Adipocyte (in vitro differentiated cells): ENCODE measurements around the gene LRRTM4.
"Not testable (repeated sequence)": the region's sequence is repeated elsewhere in the genome, so short reads cannot be mapped to it uniquely, and the experiment has no call there.

Experiments used
- DNase-seq: peaks from one replicate; pipeline ENCODE4 v3.0.0-alpha.2; 2015; ENCODE audit warnings: low read depth
- H3K27me3 ChIP-seq: replicated peaks from 2 replicates; pipeline ENCODE4 v1.7.0; 2013; ENCODE audit warnings: mild to moderate bottlenecking, low read length, moderate library complexity; ENCODE audit not compliant: control insufficient read depth, insufficient read depth
- H3K36me3 ChIP-seq: 2 replicates; pipeline ENCODE4 v1.7.0; 2013; ENCODE audit warnings: low read length, mild to moderate bottlenecking, moderate library complexity; ENCODE audit not compliant: control insufficient read depth, insufficient read depth, severe bottlenecking
- H3K4me1 ChIP-seq: 2 replicates; pipeline ENCODE4 v1.7.0; 2013; ENCODE audit warnings: mild to moderate bottlenecking, low read length, moderate library complexity; ENCODE audit not compliant: control insufficient read depth, insufficient read depth
- H3K4me3 ChIP-seq: 2 replicates; pipeline ENCODE4 v1.7.0; 2013; ENCODE audit warnings: mild to moderate bottlenecking, low read length, moderate library complexity
- H3K9ac ChIP-seq: 2 replicates; pipeline ENCODE4 v1.7.0; 2013; ENCODE audit warnings: mild to moderate bottlenecking, low read length, moderate library complexity
- H3K9me3 ChIP-seq: 2 replicates; pipeline ENCODE4 v1.7.0; 2013; ENCODE audit warnings: mild to moderate bottlenecking, low read length, moderate library complexity; ENCODE audit not compliant: control insufficient read depth

The LRRTM4 gene

GRCh38 chr2:77086051-77086450 is 436.1 kb downstream of the LRRTM4 start:
- Histone ChIP-seq H3K4me3 (no peak overlapping the region), H3K9me3 (no peaks in the 10 kb centered on the region), H3K4me1 (no peaks in the 10 kb centered on the region), H3K36me3 (no peaks in the 10 kb centered on the region), H3K9ac (no peak overlapping the region), H3K27me3 (no peaks in the 10 kb centered on the region)
- DNase-seq: no peak

GRCh38 chr2:77085561-77085960 is 436.6 kb downstream of the LRRTM4 start:
- Histone ChIP-seq H3K9ac (no peak overlapping the region), H3K9me3 (no peaks in the 10 kb centered on the region), H3K36me3 (no peaks in the 10 kb centered on the region), H3K27me3 (no peaks in the 10 kb centered on the region), H3K4me1 (no peaks in the 10 kb centered on the region), H3K4me3 (no peak overlapping the region)
- DNase-seq: no peak

GRCh38 chr2:77081597-77081996 is 440.6 kb downstream of the LRRTM4 start:
- no peak overlapping the region for H3K4me3 ChIP-seq
- no peaks in the 10 kb centered on the region for H3K27me3 ChIP-seq
- H3K9me3 ChIP-seq: no peaks in the 10 kb centered on the region
- no peak for DNase-seq
- no peak overlapping the region for H3K9ac ChIP-seq
- H3K4me1 ChIP-seq: no peaks in the 10 kb centered on the region
- no peaks in the 10 kb centered on the region for H3K36me3 ChIP-seq

GRCh38 chr2:77064324-77064723 is 457.9 kb downstream of the LRRTM4 start:
- H3K36me3 ChIP-seq: no peaks in the 10 kb centered on the region
- no peak for DNase-seq
- H3K27me3 ChIP-seq: no peaks in the 10 kb centered on the region

GRCh38 chr2:77054938-77055337 is 467.2 kb downstream of the LRRTM4 start:
- H3K9me3 ChIP-seq: no peaks in the 10 kb centered on the region
- H3K27me3 ChIP-seq: no peaks in the 10 kb centered on the region
- no peaks in the 10 kb centered on the region for H3K36me3 ChIP-seq
- H3K4me1 ChIP-seq: no peaks in the 10 kb centered on the region
- no peak overlapping the region for H3K4me3 ChIP-seq
- no peak overlapping the region for H3K9ac ChIP-seq
- DNase-seq: no peak

More at GRCh38 chr2:77064324-77064723, 457.9 kb downstream of the LRRTM4 start:
- Histone ChIP-seq H3K9ac (no peak overlapping the region), H3K9me3 (peaks cover 8% of the 10 kb centered on the region), H3K4me3 (no peak overlapping the region), H3K4me1 (no peaks in the 10 kb centered on the region)

GRCh38 chr2:77046339-77046738 is 475.8 kb downstream of the LRRTM4 start:
- no peak overlapping the region for H3K4me3 ChIP-seq
- H3K4me1 ChIP-seq: no peaks in the 10 kb centered on the region
- no peak for DNase-seq
- H3K27me3 ChIP-seq: no peaks in the 10 kb centered on the region
- H3K9ac ChIP-seq: no peak overlapping the region
- H3K36me3 ChIP-seq: no peaks in the 10 kb centered on the region
- no peaks in the 10 kb centered on the region for H3K9me3 ChIP-seq

GRCh38 chr2:77045456-77045855 is 476.7 kb downstream of the LRRTM4 start:
- not testable (repeated sequence) for H3K36me3 ChIP-seq, H3K9ac ChIP-seq, H3K4me3 ChIP-seq, H3K4me1 ChIP-seq, H3K27me3 ChIP-seq, DNase-seq, H3K9me3 ChIP-seq

- H3K27me3 ChIP-seq: no peaks in the 10 kb centered on the region
- DNase-seq: no peak
- no peaks in the 10 kb centered on the region for H3K36me3 ChIP-seq
- no peaks in the 10 kb centered on the region for H3K4me1 ChIP-seq
- H3K9me3 ChIP-seq: no peaks in the 10 kb centered on the region
- H3K4me3 ChIP-seq: no peak overlapping the region
- H3K9ac ChIP-seq: no peak overlapping the region
Observed at GRCh38 chr2:77034445-77034844, 487.7 kb downstream of the LRRTM4 start.

- H3K9ac ChIP-seq, H3K9me3 ChIP-seq, DNase-seq, H3K36me3 ChIP-seq, H3K27me3 ChIP-seq, H3K4me1 ChIP-seq, H3K4me3 ChIP-seq: not testable (repeated sequence)
Observed at GRCh38 chr2:77029237-77029636, 492.9 kb downstream of the LRRTM4 start.

- H3K9ac ChIP-seq: no peak overlapping the region
- no peaks in the 10 kb centered on the region for H3K4me1 ChIP-seq
- no peak for DNase-seq
- H3K9me3 ChIP-seq: no peaks in the 10 kb centered on the region
- no peak overlapping the region for H3K4me3 ChIP-seq
- H3K36me3 ChIP-seq: no peaks in the 10 kb centered on the region
- no peaks in the 10 kb centered on the region for H3K27me3 ChIP-seq
Observed at GRCh38 chr2:77028032-77028600, 494.1 kb downstream of the LRRTM4 start.

GRCh38 chr2:77025714-77026113 is 496.5 kb downstream of the LRRTM4 start:
- Histone ChIP-seq H3K27me3 (no peaks in the 10 kb centered on the region), H3K9me3 (no peaks in the 10 kb centered on the region), H3K4me3 (no peak overlapping the region), H3K36me3 (no peaks in the 10 kb centered on the region), H3K4me1 (no peaks in the 10 kb centered on the region), H3K9ac (no peak overlapping the region)
- DNase-seq: no peak

GRCh38 chr2:77021161-77021560 is 501.0 kb downstream of the LRRTM4 start:
- Histone ChIP-seq H3K9ac (no peak overlapping the region), H3K36me3 (no peaks in the 10 kb centered on the region), H3K27me3 (no peaks in the 10 kb centered on the region), H3K4me1 (no peaks in the 10 kb centered on the region), H3K9me3 (no peaks in the 10 kb centered on the region), H3K4me3 (no peak overlapping the region)
- DNase-seq: no peak
